HG03064 (cell line): ENCODE data around the gene ESR2.

Experiments used
- ATAC-seq: cut with Tn5 transposase; IDR thresholded peaks from one replicate; pipeline ENCODE4 v1.9.1; 2021; ENCODE audit warnings: low read depth; ENCODE audit not compliant: unreplicated experiment

ESR2 gene

DNA sequence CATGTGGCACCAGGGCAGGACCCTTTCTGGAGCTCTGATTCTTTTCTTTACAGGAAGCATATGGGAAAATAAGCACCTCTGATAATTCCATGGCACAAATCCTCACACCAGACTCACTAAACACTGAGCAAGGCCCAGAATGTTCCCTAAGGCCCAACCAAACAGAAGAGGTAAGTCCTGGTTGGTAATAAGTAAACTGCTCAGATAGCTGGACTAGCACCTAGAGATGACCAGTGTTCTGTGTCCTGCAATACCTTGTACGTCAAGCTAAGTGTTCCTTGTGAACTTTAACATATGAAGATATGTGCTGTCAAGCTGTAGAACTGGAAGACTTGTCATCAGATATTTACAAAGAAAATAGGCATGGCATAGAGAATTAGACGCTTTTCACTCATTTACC lies 186.7 kb downstream of the ESR2 start:
- ATAC-seq: no peak

DNA sequence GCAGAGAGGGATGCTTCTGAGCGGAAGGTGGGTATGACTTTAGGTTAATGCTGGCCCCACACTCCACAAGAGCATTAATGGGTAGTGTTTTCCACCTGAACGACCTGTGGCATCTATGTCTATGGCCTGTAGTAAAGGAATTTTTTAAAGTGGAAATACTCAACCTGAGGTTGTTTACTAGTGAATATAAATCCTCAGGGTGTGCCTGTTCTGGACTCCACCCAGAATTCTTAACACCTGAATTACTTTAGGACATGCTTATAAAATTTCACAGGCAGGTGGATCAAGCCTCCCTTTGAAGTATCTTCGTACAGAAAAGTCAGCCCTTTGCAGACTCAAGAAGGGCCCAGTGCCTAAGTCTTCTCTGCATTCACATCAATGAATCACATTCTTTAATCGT lies 196.1 kb downstream of the ESR2 start:
- no peak for ATAC-seq

DNA sequence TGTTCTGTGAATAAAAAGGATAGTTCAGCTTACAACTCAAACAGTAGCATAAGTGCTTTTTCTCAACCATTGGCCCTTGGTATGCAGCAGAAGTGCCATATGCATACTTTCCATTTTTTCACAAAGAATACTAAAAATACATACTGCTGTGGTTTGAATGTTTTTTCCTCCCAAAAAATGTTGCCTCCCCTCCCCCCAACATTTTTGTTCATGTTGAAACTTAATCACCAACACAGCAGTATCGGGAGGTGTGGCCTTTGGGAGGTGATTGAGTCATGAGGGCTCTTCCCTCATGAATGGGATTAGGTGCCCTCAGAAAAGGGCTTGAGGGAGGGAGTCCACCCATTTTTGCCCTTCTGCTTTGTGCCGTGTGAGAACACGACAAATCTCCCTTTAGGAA lies 198.6 kb downstream of the ESR2 start:
- no peak for ATAC-seq

DNA sequence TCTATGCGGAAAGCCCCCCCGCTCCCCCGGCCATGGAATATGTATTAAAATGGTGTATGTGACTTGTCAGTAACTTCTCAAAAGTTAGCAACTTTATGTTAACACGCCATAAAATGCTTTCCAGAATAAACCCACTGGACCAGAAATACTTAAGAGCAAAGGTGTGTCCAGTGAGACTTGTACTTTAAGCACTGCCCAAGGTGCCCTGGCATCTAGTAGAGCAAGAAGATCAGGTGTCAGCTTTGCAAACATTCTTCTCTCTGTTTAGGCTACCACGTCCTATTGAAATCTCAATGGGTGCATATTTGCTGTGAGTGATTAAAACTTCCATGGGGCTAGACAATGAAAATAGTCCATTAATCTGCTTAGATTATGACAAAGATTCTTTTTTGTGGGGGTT lies 201.2 kb downstream of the ESR2 start:
- ATAC-seq: no peak

DNA sequence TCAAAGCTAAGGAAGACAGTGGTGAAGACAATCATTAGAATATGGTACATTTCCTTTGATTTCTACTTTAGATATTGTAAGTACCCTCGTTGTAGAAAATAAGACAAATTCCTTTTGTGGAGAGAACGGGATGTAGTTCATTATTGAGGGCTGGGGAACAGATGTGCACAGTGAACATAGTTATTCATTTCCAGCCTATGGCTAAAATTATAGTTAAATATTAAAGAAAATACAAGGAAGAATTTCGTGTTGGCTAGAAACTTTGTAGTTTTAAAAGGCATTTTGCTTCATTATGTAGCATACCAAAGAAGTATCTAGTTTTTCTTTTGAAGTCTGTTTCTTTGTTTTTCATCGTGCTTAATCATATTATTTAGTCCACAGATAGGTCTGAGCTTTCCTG lies 201.8 kb downstream of the ESR2 start:
- no peak for ATAC-seq

DNA sequence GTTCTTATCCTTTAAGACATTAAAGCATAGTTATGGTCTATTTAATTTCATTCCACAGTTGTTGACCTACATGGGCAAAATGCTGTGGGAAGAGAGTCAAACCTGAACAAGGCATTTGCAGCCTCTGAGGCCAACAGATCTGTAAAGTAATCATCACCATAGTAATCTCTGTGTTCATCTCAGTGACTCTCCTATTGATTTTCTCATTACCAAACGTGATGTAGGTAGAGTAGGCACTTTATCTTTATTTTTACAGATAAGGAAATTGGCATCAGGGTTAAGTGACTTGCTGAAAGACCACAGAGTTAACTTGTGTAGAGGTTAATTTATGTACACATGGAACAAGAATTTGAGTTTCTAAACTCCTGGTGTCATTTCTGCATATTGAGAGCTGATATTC lies 203.0 kb downstream of the ESR2 start:
- no peak for ATAC-seq

DNA sequence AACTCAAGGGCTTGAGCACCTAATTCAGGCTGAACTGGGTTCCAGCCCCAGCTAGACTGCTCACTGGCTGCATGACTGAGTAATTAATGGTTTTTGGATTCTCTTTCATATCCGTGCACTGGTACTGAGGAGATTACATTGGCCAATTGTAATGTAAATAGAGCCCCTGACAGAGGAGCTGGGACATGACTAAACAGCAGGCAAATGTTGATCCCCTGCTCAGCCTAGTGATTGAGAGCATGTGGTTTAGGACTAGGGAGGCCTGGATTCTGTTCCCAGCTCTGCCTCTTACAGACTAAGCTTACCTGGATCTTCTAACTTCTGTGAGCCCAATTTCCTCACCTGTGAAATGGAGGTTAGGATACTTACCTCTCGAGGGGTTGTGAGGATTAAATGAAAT lies 204.3 kb downstream of the ESR2 start:
- ATAC-seq: no peak

DNA sequence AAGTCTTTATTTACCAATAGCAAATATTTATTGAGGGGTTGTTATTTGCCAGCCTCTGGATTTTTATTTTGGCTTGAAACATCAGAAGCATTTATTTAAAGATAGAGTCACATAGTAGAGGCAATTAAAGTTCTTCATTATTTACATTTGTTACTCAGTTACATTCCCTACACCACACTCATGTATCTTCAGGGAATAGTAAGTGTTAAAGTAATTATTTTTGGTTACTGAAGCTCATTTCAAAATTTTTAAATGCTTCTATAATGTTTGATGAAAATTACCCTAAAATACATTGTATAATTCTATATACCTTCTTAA lies 205.6 kb downstream of the ESR2 start:
- ATAC-seq: no peak

DNA sequence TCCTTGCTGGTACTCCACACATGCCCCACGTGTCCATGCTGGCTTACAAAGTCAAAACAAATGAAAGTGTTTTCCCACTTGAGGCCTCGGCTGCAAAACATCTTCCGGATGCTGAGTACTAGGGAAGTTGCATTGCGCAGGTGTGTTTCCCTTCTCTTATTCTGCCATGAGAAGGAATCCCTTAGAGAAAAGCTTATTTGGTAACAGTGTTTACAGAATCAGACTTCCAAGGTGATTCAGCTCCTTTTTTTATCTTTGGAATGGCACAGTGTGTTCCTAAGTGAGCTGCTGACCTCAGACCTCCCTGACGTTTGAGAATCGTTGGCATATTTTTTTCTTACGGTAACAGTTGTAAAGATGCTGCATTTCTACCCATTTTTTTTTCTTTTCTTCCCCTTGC lies 211.3 kb downstream of the ESR2 start:
- no peak for ATAC-seq

DNA sequence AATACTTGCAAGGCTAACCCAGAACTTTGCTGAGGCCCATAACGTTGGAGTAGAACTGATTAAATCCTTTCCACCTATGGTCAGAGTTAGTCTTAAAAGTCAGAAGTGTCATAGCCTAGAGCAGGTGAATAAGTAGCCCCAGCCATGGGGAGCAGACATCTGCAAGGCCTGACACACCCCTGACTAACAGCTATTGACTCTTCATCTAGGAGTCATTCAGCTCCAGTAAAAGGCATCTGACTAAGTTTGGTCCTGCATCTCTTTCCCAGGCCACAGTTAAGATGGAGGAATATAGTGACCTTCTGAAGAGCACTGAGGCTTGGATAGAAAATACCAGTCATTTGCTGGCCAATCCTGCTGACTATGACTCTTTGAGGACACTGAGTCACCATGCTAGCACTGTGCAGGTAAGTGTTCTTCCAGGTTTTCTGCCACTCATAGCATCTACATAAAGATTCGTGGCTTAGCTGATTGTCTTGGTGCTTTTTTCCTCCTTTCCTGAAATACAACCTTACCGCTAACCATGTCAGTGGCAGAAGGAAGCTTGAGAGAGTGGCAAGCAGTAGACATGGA lies 212.9 kb downstream of the ESR2 start:
- ATAC-seq: no peak

DNA sequence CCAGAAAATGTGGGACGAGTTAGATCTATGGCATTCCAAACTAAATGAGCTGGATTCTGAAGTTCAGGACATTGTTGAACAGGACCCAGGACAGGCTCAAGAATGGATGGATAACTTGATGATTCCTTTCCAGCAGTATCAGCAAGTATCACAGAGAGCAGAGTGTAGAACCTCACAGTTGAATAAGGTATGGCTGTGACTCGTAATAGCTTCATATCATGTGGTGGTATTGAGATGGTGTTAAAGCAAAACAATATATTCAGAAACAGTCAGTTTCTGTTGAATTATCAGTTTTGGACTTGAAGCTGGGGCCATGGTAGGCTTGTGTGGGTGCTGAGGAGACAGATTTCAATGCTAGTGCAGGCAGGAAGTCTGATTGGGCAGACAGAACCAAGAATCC lies 213.7 kb downstream of the ESR2 start:
- ATAC-seq: no peak

DNA sequence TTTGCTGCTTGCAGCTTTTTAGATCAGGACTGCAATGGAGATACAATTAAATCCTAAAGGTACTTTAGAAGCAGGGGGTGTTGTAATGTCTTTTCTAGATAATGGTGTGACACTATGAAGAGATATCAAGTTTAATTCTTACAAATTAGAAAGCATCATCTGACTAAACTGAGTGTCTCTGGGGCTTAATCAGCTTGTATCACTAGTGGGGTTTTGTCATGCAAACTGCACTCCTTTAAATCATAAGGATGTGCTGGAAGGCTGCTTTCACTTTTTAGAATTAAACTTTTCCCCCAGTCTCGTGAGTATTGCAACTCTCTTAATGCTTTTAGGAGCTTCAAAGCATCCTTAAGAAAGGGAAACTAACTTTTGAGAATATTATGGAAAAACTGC lies 218.6 kb downstream of the ESR2 start:
- no peak for ATAC-seq

DNA sequence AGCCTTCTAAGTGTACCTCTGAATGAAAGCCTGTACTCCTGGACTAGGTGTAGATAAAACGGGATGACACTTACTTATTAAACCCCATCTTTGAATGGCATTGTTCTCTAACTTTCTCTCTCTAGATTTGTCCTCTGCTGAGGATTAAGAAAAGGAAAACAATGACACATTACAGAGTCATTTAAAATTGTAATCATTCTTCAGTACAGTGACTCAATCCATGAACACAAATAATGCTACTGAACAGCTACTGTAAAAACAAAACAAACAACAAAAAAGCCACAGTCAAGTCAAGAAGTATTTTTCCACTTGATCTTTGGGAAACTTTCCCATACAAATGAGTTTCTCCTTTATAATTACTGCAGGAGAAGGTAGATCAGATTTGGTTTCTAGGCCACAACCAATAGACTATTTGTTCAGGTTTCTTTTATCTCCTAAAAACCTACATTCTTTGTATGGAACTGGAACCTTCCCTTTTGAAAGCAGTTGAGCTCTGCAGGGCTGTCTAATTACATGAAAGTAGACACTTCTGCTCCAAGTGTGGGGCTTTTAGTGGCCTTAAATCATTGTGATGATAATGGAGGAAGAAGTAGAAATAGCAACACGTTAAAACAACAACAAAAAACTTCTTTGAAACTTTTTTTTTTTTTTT lies 219.1 kb downstream of the ESR2 start:
- no peak for ATAC-seq

DNA sequence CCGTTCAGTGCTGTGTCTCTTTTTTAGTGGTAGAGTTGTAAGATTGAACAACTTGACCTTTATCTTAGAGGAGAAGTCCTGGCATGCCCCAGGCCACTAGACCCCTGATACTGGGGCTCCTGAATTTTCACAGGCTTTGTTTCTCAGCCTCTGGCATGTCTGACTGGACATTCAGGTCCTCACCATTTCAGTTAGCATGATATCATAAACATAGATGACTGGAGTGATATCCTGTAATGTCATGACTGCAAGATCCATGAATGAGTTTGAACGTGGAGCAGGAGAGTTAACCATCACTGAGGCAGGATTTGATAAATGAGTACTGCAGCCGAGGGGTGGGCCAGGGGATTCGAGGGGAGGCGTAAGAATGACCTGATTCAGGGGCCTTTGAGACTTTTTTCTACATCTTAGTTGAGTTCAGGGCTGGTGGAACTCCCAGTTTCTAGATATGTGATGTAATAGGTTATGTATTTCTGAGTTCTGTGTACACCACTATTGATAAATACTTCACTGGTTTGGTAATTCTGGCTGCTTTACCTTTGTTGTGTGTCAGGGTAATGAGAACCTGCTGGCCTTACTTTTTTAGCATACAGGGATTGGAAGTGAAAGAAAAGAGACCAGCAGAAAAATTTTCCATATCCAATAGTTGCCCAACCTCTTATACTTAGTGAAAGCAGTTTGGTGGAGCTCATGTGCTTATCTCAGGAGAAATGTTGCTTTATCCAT lies 224.4 kb downstream of the ESR2 start:
- no peak for ATAC-seq

DNA sequence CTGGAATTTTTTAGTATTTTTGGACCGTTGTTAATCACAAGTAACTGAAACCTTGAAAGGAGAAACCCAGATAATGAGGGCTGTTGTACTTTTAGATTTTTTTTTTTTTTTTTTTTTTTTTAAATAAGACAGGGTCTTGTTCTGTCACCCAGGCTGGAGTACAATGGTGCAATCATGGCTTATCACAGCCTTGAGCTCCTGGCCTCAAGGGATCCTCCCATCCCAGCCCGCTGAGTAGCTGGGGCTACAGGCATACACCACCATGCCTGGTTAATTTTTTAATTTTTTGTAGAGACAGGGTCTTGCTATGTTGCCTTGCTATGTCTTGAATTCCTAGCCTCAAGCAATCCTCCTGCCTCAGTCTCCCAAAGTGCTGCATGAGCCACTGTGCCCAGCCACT lies 229.7 kb downstream of the ESR2 start:
- ATAC-seq: no peak

DNA sequence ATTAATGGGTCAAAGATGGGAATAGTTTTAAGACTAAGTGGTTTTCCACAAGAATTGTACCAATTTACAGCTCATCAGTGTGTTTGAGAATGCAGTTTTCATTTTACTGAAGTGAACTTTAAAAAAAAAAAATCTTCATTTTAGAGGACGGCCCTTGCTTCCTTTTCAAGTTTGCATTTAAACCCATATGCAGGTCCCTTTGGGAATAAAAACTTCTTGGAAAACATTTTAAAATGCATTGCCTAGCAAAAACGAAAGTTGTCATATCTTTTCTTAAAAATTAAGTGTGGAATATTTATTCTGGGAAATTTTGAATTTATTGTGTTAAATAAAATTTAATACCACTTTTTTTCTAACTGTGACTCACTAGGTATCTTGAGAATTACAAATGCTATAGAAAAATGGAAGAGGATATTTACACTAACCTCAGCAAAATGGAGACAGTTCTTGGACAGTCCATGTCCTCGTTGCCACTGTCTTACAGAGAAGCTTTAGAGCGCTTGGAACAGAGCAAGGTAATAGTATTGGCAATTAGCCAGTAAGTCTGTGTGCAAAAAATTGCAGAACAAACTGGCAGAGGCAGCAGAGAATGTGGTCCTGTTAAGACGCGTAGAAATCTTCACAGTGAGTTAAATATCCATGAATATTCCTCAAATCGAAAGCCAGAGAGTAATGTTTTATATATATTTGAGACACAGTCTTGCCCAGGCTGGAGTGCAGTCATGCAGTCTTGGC lies 231.6 kb downstream of the ESR2 start:
- ATAC-seq: no peak

DNA sequence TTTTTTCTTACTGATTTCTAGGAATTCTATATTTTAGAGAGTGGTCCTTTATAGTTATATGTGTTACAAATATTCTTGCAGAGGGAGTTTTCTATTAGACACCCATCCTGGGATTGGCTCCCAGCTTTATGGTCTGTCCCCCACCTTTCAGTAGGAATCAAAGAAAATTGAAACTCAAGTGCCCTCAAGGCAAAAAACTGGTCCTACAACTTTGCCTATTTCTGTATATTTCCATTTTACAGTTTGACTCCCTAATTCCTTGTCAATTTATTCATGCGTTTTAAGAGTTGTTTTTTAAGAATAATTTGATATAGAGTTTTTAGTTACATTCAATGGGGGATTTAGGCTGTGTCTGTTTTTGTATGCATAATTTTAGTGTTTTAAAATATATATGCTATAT lies 232.5 kb downstream of the ESR2 start:
- no peak for ATAC-seq

DNA sequence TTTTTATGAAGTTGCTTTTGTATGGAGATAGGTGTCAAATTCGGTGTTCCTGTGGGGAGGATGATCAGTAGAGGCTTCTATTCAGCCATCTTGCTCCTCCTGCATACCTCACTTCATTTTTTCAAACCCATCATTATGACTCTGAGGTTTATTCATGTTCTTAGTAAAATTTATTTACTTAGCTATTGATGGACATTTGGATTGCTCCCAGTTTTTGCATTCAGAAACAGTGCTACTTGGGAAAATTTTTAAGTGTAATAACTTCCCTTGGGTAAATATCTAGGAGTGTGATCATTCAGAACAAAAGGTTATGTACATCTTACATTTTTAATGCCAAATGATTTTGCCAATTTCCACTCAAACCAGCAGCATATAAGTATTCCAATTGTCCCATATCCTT lies 233.1 kb downstream of the ESR2 start:
- ATAC-seq: no peak

DNA sequence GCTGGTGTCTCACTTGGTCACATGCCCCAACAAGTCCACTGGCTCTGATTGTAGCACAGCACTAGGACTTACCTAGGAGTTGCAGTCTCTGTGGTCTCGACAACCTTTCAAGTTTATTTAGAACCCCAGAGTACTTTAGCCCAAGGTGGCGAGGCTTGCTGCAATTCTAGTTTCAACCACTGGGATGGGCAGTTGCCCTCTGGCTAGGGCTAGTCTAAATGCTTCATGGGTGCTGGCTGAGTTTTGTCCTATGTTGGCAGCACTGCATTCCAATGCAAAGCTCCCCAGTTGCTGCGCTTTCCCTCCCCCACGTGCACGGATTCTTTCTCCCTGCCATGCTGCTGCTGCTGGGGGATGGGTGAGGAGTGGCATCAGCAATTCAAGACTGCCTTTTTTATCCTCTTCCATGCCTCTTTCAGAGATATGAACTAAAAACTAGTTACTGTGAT lies 233.5 kb downstream of the ESR2 start:
- ATAC-seq: no peak

DNA sequence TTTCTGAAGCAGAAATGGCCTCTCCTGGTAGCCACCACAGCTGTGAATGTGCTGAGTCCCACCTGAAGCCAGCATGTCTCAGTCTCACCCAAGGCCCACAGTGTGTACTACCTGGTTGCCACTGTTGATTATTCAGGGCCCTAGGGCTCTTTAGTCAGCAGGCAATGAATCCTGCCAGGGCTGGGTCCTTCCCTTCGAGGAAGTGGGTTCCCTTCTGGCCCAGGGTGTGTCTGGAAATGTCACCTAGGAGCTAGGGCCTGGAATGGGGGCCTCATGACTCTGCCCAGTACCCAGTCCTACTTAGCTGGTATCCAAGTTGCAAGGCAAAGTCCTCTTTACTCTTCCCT lies 234.0 kb downstream of the ESR2 start:
- no peak for ATAC-seq

DNA sequence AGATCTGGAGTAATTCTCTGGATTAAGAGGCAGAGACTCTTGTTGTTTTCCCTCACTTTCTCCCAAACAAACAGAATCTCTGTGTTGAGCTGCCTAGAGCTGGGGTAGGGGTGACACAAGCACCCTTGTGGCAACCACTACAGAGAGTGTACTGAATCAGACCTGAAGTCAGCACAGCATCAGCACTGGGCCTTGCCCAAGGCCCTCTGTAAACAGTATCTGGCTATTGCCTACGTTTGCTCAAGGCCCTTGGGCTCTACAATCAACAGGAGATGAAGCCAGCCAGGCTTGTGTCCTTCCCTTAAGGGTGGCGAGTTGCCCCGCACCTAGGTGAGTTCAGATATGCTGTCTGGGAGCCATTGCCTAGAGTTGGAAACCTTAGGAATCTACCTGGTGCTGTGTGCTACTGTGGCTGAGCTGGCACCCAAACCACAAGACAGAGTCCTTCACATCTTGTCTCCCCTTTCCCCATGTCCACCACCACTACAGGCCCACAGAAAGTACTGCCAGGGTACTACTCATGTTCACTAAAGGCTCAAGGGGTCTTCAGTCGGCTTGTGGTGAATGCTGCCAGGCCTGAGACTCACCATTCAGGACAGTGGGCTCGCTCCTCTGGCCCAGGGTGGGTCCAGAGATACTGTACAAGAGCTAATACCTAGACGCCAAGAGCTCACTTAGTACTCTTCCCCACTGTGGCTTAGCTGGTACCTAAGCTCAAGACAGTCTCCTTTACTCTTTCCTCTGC lies 234.5 kb downstream of the ESR2 start:
- ATAC-seq: no peak
